K562 (cell line): ENCODE measurements around the gene CHD1L. TPM values are rescaled to one million over a fixed set of nuclear protein-coding genes. Genes with fewer than 3 reads are reported as not detected.

Source experiments
- ATAC-seq: fragments of 200-7000 bp; cut with Tn5 transposase; 3 replicates; pipeline ENCODE4 v1.9.1; 2020; ENCODE audit warnings: moderate library complexity
- BruUV-seq: library from RNA; stranded (reverse); fragments of 400-500 nt; replicated peaks from 2 replicates; lab custom pipeline; 2021; lab: Mats Ljungman, UMichigan
- CTCF ChIA-PET: fragments of 300-600 bp; formaldehyde crosslinking; extraction: SDS; loops from one replicate; lab custom pipeline; 2021; ENCODE audit warnings: low intra/inter-chr PET ratio; lab: Yijun Ruan, JAX
- POLR2A ChIA-PET: fragments of 300-600, 350-650 bp; sonication (Branson Sonifier 250); formaldehyde crosslinking; extraction: SDS; loops from one replicate; lab custom pipeline; 2021; ENCODE audit warnings: antibody characterized with exemption, inconsistent platforms; lab: Yijun Ruan, JAX
- DNase-seq, 4 experiments: peaks; one replicate each; pipeline versions ENCODE4 v3.0.0 to v3.0.0-alpha.2; 2011 to 2018; ENCODE audit warnings: low spot score in 3 of 4, mixed read lengths in 3 of 4; ENCODE audit errors: extremely low read depth in 1 of 4
- FAIRE-seq: peaks from 2 replicates; lab custom pipeline; 2011; peaks lifted over from hg19 to GRCh38; lab: Jason Lieb, UNC
- H2AFZ ChIP-seq: 2 replicates; pipeline ENCODE4 v1.6.0; 2011; ENCODE audit warnings: low read depth, low read length, control low read depth, inconsistent platforms
- H3K27ac ChIP-seq: fragments of 200-600 bp; 3 replicates; pipeline ENCODE4 v1.8.0; 2011; ENCODE audit warnings: low read depth, mild to moderate bottlenecking, control low read depth, inconsistent platforms, low read length, moderate library complexity, mixed read lengths; ENCODE audit errors: extremely low read depth
- H3K27me3 ChIP-seq, 2 experiments: fragments of 300-600 bp in 1 of 2; 2 replicates in 1 of 2; 3 replicates in 1 of 2; pipeline versions ENCODE4 v1.6.0 to v1.8.0; 2011; ENCODE audit warnings: inconsistent platforms in 2 of 2, low read length in 2 of 2, mild to moderate bottlenecking in 1 of 2, mixed read lengths in 1 of 2, moderate library complexity in 1 of 2; ENCODE audit not compliant: control insufficient read depth in 2 of 2, insufficient read depth in 2 of 2
- H3K36me3 ChIP-seq: fragments of 300-600 bp; 3 replicates; pipeline ENCODE4 v1.8.0; 2011; ENCODE audit warnings: mild to moderate bottlenecking, low read length, inconsistent platforms; ENCODE audit not compliant: control insufficient read depth, insufficient read depth
- H3K4me1 ChIP-seq, 2 experiments: fragments of 200-600 bp in 1 of 2; replicated peaks in 1 of 2; 2 replicates in 1 of 2; 3 replicates in 1 of 2; pipeline versions ENCODE4 v1.5.1 to v1.8.0; 2011; ENCODE audit warnings: inconsistent platforms in 2 of 2, low read length in 2 of 2, mild to moderate bottlenecking in 1 of 2, mixed read lengths in 1 of 2, moderate library complexity in 1 of 2; ENCODE audit not compliant: control insufficient read depth in 2 of 2, insufficient read depth in 2 of 2
- H3K4me2 ChIP-seq: 2 replicates; pipeline ENCODE4 v1.6.1; 2011; ENCODE audit warnings: low read length, control low read depth, inconsistent platforms, mixed read lengths; ENCODE audit not compliant: insufficient read depth
- H3K4me3 ChIP-seq: fragments of 200-600 bp; sonication (generic), shearing (Covaris generic); 2 replicates; pipeline ENCODE4 v1.5.1; 2016; ENCODE audit warnings: control low read depth, inconsistent platforms
- H3K79me2 ChIP-seq: fragments of 200-600 bp; 3 replicates; pipeline ENCODE4 v1.8.0; 2011; ENCODE audit warnings: low read length, inconsistent platforms; ENCODE audit not compliant: control insufficient read depth, insufficient read depth
- H3K9ac ChIP-seq, 2 experiments: 2 replicates each; pipeline versions ENCODE4 v1.6.0 to v1.6.1; 2011; ENCODE audit warnings: low read depth in 2 of 2, low read length in 2 of 2, control low read depth in 1 of 2, inconsistent platforms in 1 of 2, mild to moderate bottlenecking in 1 of 2, mixed read lengths in 1 of 2; ENCODE audit not compliant: insufficient read depth in 1 of 2
- H3K9me1 ChIP-seq: one replicate; pipeline ENCODE4 v1.6.0; 2011; ENCODE audit warnings: inconsistent platforms, mild to moderate bottlenecking, low read length, moderate library complexity; ENCODE audit not compliant: control insufficient read depth, insufficient read depth
- H3K9me3 ChIP-seq: replicated peaks from 2 replicates; pipeline ENCODE4 v1.5.1; 2011; ENCODE audit warnings: low read depth, low read length, inconsistent platforms; ENCODE audit not compliant: control insufficient read depth, insufficient read depth
- H4K20me1 ChIP-seq: replicated peaks from 2 replicates; pipeline ENCODE4 v1.6.1; 2011; ENCODE audit warnings: low read length, inconsistent platforms, mixed read lengths; ENCODE audit not compliant: control insufficient read depth, insufficient read depth
- CEBPB ChIP-seq: fragments of 450-650 bp; IDR thresholded peaks from 2 replicates; pipeline ENCODE4 v1.6.1; 2016; ENCODE audit warnings: missing genetic modification characterization, missing compliant biosample characterization
- CHD2 ChIP-seq: IDR thresholded peaks from 2 replicates; pipeline ENCODE4 v1.6.1; 2011; ENCODE audit warnings: low read depth, low read length
- IFI16 ChIP-seq: fragments of 250-450 bp; sonication (Bioruptor Pico); IDR thresholded peaks from 2 replicates; pipeline ENCODE4 v2.1.2; 2022; ENCODE audit warnings: mild to moderate bottlenecking, inconsistent platforms
- KLF10 ChIP-seq: fragments of 250-450 bp; sonication (Bioruptor Pico); IDR thresholded peaks from 2 replicates; pipeline ENCODE4 v1.6.1; 2021; ENCODE audit warnings: matching md5 sums
- LEF1 ChIP-seq: fragments of 450-650 bp; IDR thresholded peaks from 2 replicates; pipeline ENCODE4 v1.6.1; 2016; ENCODE audit warnings: mild to moderate bottlenecking
- NCOR1 ChIP-seq: fragments of 450-650 bp; IDR thresholded peaks from 2 replicates; pipeline ENCODE4 v1.6.1; 2016; ENCODE audit warnings: mild to moderate bottlenecking, moderate library complexity
- SRF ChIP-seq, 2 experiments: fragments of 250-450, 450-650 bp in 1 of 2; sonication (Bioruptor Pico) in 1 of 2; sonication (generic) in 1 of 2; formaldehyde crosslinking; IDR thresholded peaks; 2 replicates each; pipeline versions ENCODE4 v1.5.0 to v1.5.1; 2020 to 2022; ENCODE audit warnings: mild to moderate bottlenecking in 1 of 2, missing genetic modification reagents in 1 of 2
- TBP ChIP-seq: optimal IDR thresholded peaks from 2 replicates; pipeline ENCODE3; 2011; ENCODE audit warnings: low read depth, low read length, improper control_type of control experiment
- ZNF589 ChIP-seq: fragments of 200-800 bp; sonication (Bioruptor generic); IDR thresholded peaks from 2 replicates; pipeline ENCODE4 v1.6.1; 2016; ENCODE audit warnings: low read depth, missing genetic modification characterization, missing compliant biosample characterization
- WGBS: fragments of 100-300 bp; shearing (Covaris generic); methylation state at CpG from one replicate; pipeline ENCODE4 v1.1.6; 2016; ENCODE audit warnings: low coverage, mixed read lengths; ENCODE audit not compliant: insufficient coverage; ENCODE audit errors: missing lambda C conversion rate; 5-methylcytosine and 5-hydroxymethylcytosine counted together
- in situ Hi-C: fragments of 300-500 bp; cut with MboI; formaldehyde crosslinking; loops from 4 replicates; pipeline ENCODE4 v1.15.0; 2018; ENCODE audit warnings: inconsistent platforms, mixed read lengths
- intact Hi-C: fragments of 100-400 bp; cut with micrococcal nuclease; formaldehyde crosslinking; loops from 2 replicates; pipeline ENCODE4 v1.14.2; 2022
- polyA plus RNA-seq, 8 experiments: library from polyadenylated mRNA; depleted of rRNA in 4 of 8; stranded (reverse) in 5 of 8; unstranded in 3 of 8; fragments of >200 nt; fragmentation: Nextera tagmentation in 2 of 8; fragmentation: Illumina TruSeq in 1 of 8; extraction: Ambion mirVana in 2 of 8; extraction: Trizol in 1 of 8; gene quantifications; 2 replicates each; pipeline versions ENCODE4 v1.2.1 to v1.2.3, GENCODE V29; 2011 to 2014; ENCODE audit warnings: inconsistent platforms in 1 of 8, missing spikeins in 1 of 8
- total RNA-seq, 7 experiments: library from RNA; depleted of rRNA in 6 of 7; stranded (reverse); fragments of >200 nt in 6 of 7; fragmentation: Illumina TruSeq in 2 of 7; extraction: Trizol in 2 of 7; gene quantifications; 2 replicates each; pipeline versions ENCODE4 v1.2.1 to v1.2.3, GENCODE V29; 2011 to 2021; ENCODE audit warnings: low replicate concordance in 1 of 7

Gene CHD1L
- total and polyA plus RNA-seq, 9 of the 15 experiments (the other 6 are each of a cell fraction or from before 2014, with no cell fraction given): 25.0 to 93.3 (median 59.1) TPM

DNA sequence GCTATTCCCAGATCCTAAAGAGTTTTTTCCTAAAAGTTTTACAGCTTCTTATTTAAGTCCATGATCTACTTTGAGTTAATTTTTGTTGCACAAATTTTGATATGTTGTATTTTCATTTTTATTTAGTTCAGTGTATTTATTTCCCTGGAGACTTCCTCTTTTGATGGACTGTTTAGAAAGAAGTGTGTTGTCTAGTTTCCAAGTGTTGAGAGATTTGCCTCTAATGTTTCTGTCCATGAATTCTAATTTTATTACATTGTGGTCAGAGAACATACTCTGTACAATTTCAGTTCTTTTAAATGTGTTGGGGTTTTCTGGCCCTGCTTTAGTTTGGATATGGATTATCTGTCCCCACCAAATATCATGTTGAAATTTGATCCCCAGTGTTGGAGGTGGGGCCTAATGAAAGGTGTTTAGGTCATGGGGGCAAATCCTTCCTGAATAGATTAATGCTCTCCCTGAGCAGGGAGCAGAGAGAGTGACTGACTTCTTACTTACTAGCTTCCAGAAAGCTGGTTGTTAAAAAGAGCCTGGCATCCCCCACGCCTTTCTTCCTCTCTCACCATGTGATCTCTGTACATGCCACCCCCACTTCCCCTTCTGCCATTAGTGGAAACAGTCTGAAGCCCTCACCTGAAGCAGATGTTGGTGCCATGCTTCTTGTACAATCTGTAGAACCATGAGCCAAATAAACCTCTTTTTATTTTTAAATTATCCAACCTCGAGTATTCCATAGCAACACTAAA, 4.6 kb downstream of the CHD1L start (continued):
- TF ChIP-seq NCOR1: peak; percentile 30

DNA sequence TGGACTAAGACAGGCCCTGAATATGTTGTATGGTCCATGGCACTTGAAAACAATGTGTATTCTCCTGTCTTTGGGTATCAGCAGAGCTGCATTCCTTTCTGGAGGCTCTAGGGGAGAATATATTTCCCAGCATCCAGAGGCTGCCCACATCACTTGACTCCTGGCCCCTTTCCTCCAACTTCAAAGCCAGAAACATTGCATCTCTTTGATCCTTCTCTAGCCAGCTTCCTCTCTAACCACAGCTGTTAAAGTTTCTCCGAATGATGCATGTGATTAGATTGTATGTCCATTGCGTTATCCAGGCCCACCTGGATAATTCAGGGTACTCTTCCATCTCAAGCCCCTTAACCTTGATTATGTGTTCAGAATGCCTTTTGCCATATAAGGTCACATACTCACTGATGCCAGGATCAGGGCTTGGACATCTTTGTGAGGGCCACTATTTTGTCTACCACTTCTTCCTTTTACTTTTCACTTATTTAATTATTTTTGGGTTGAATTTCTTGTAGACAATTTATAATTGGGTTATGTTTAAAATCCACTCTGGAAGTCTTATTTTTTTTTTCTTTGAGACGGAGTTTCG, 5.3 kb downstream of the CHD1L start:
- ChIA-PET POLR2A (interaction anchor here (0.6 to 4.2 kb wide), 2 partner anchors 163 to 364 kb away, joined by 3 to 26 read pairs; no protein-coding TSS in a partner anchor), CTCF (no interaction called here)
- H3K27me3 ChIP-seq: no peaks in the 10 kb centered on the region
- DNase-seq (peak in 1 of 4 experiments; percentile 25), FAIRE-seq (no peak), ATAC-seq (no peak)
- in situ Hi-C loops: no loop called here
- no peaks in the 10 kb centered on the region for H3K9me1 ChIP-seq
- H3K4me2 ChIP-seq: peak overlapping the region; percentile 68; the same call in 1 of the 2 replicates
- H3K4me3 ChIP-seq: no peak overlapping the region; the same call in 1 of the 2 replicates
- no TSS peak for BruUV-seq
- peaks cover 5% of the 10 kb centered on the region; the same call in 1 of the 2 replicates for H4K20me1 ChIP-seq
- intact Hi-C loops: no loop called here
- H3K9me3 ChIP-seq: no peaks in the 10 kb centered on the region
- no peak overlapping the region for H2AFZ ChIP-seq
- H3K4me1 ChIP-seq: peaks cover 5 to 32% of the 10 kb centered on the region in 2 experiments
- H3K36me3 ChIP-seq: peaks cover 26% of the 10 kb centered on the region
- peaks cover 100% of the 10 kb centered on the region for H3K79me2 ChIP-seq
- TF ChIP-seq CEBPB (tag): no peak
- peak; percentile 27; the same call in 1 of the 2 replicates for TF ChIP-seq LEF1
- TF ChIP-seq CHD2: no peak
- no peak for TF ChIP-seq ZNF589
- no peak for TF ChIP-seq TBP
- TF ChIP-seq KLF10: no peak
- peak in 1 of 2 experiments; percentile 82; a peak in 2 of 4 replicates for TF ChIP-seq SRF (CRISPR knock-in tag; IDR thresholded peaks at IDR 0.05)
- TF ChIP-seq IFI16 (CRISPR knock-in tag): no peak
- H3K27ac ChIP-seq: peak overlapping the region; percentile 86
- peak overlapping the region in 1 of 2 experiments; percentile 31; a peak in 1 of 4 replicates for H3K9ac ChIP-seq
- 53% methylated on average over 4 of the region's 4 CpGs for WGBS
